IMR-90 (cell line): Measurements from ENCODE around the gene SLC26A6. TPM values are rescaled to one million over a fixed set of nuclear protein-coding genes. Genes with fewer than 3 reads are reported as not detected.

ENCODE experiments used
- ATAC-seq: fragments of 200-7000 bp; cut with Tn5 transposase; 2 replicates; pipeline ENCODE4 v1.9.1; 2020; ENCODE audit warnings: low read depth, mild to moderate bottlenecking, moderate library complexity
- BruUV-seq: library from RNA; stranded (reverse); fragments of 400-500 nt; replicated peaks from 2 replicates; lab custom pipeline; 2021; lab: Mats Ljungman, UMichigan
- CTCF ChIA-PET: fragments of 300-600 bp; formaldehyde crosslinking; extraction: SDS; loops from one replicate; lab custom pipeline; 2021; ENCODE audit warnings: antibody characterized with exemption; lab: Yijun Ruan, JAX
- POLR2A ChIA-PET: fragments of 300-600 bp; sonication (Branson Sonifier 250); formaldehyde crosslinking; loops from one replicate; lab custom pipeline; 2022; ENCODE audit warnings: antibody characterized with exemption; ENCODE audit not compliant: unreplicated experiment; lab: Charles Lee
- DNase-seq: peaks from one replicate; pipeline ENCODE4 v3.0.0; 2013
- H2AFZ ChIP-seq: replicated peaks from 2 replicates; pipeline ENCODE3; 2013; ENCODE audit warnings: low read length, mild to moderate bottlenecking; ENCODE audit not compliant: poor library complexity
- H2AK5ac ChIP-seq: 2 replicates; pipeline ENCODE4 v1.6.1; 2013; ENCODE audit warnings: low read depth, low read length, inconsistent platforms
- H2AK9ac ChIP-seq: replicated peaks from 2 replicates; pipeline ENCODE3; 2013; ENCODE audit warnings: mild to moderate bottlenecking, low read depth, low read length, moderate library complexity; ENCODE audit not compliant: poor library complexity
- H2BK120ac ChIP-seq: 2 replicates; pipeline ENCODE4 v1.6.1; 2013; ENCODE audit warnings: low read depth, low read length, inconsistent platforms
- H2BK15ac ChIP-seq: 3 replicates; pipeline ENCODE4 v1.6.1; 2013; ENCODE audit warnings: low read depth, low read length, inconsistent platforms
- H2BK20ac ChIP-seq: 2 replicates; pipeline ENCODE4 v1.6.1; 2013; ENCODE audit warnings: low read depth, mild to moderate bottlenecking, inconsistent platforms, low read length, moderate library complexity
- H2BK5ac ChIP-seq: 2 replicates; pipeline ENCODE4 v1.6.1; 2013; ENCODE audit warnings: mild to moderate bottlenecking, low read depth, low read length, inconsistent platforms; ENCODE audit not compliant: poor library complexity, severe bottlenecking
- H3K14ac ChIP-seq: replicated peaks from 2 replicates; pipeline ENCODE4 v1.6.1; 2013; ENCODE audit warnings: low read depth, low read length, inconsistent platforms
- H3K18ac ChIP-seq: 2 replicates; pipeline ENCODE4 v1.6.1; 2013; ENCODE audit warnings: low read depth, low read length, control low read depth
- H3K23ac ChIP-seq: 2 replicates; pipeline ENCODE4 v1.6.1; 2013; ENCODE audit warnings: low read depth, low read length, inconsistent platforms
- H3K27ac ChIP-seq: 2 replicates; pipeline ENCODE4 v1.5.1; 2013; ENCODE audit warnings: mild to moderate bottlenecking, control low read depth, low read length; ENCODE audit not compliant: insufficient read depth
- H3K27me3 ChIP-seq: 2 replicates; pipeline ENCODE4 v1.6.1; 2013; ENCODE audit warnings: low read length; ENCODE audit not compliant: control insufficient read depth, insufficient read depth
- H3K36me3 ChIP-seq: 2 replicates; pipeline ENCODE4 v1.6.1; 2013; ENCODE audit warnings: low read length, mixed read lengths; ENCODE audit not compliant: control insufficient read depth, insufficient read depth
- H3K4ac ChIP-seq: 2 replicates; pipeline ENCODE4 v1.6.1; 2013; ENCODE audit warnings: low read depth, low read length, inconsistent platforms
- H3K4me1 ChIP-seq: 2 replicates; pipeline ENCODE4 v1.6.1; 2013; ENCODE audit warnings: low read length, mixed read lengths; ENCODE audit not compliant: control insufficient read depth, insufficient read depth
- H3K4me2 ChIP-seq: 2 replicates; pipeline ENCODE4 v1.6.1; 2013; ENCODE audit warnings: low read depth, mild to moderate bottlenecking, control low read depth, low read length, moderate library complexity
- H3K4me3 ChIP-seq: 2 replicates; pipeline ENCODE4 v1.5.1; 2013; ENCODE audit warnings: low read depth, mild to moderate bottlenecking, control low read depth, low read length, moderate library complexity; ENCODE audit not compliant: insufficient read depth
- H3K56ac ChIP-seq: 2 replicates; pipeline ENCODE4 v1.6.1; 2013; ENCODE audit warnings: low read length, inconsistent platforms; ENCODE audit not compliant: insufficient read depth; ENCODE audit errors: extremely low read depth
- H3K79me1 ChIP-seq, 2 experiments: 2 replicates each; pipeline ENCODE4 v1.6.1; 2013; ENCODE audit warnings: low read length in 2 of 2, inconsistent platforms in 1 of 2, low read depth in 1 of 2
- H3K9ac ChIP-seq: 2 replicates; pipeline ENCODE4 v1.6.1; 2013; ENCODE audit warnings: low read depth, low read length, control low read depth
- H3K9me1 ChIP-seq: 2 replicates; pipeline ENCODE4 v1.6.1; 2013; ENCODE audit warnings: low read length, inconsistent platforms; ENCODE audit not compliant: insufficient read depth
- H3K9me3 ChIP-seq: 2 replicates; pipeline ENCODE4 v1.6.1; 2013; ENCODE audit warnings: low read length; ENCODE audit not compliant: control insufficient read depth, insufficient read depth
- H4K20me1 ChIP-seq: 2 replicates; pipeline ENCODE4 v1.6.1; 2013; ENCODE audit warnings: low read length, inconsistent platforms; ENCODE audit not compliant: insufficient read depth
- H4K5ac ChIP-seq: 2 replicates; pipeline ENCODE4 v1.6.1; 2013; ENCODE audit warnings: mild to moderate bottlenecking, low read depth, low read length, control low read depth
- H4K8ac ChIP-seq, 2 experiments: 2 replicates each; pipeline ENCODE4 v1.6.1; 2013; ENCODE audit warnings: low read depth in 2 of 2, low read length in 2 of 2, control low read depth in 1 of 2, inconsistent platforms in 1 of 2
- H4K91ac ChIP-seq: 2 replicates; pipeline ENCODE4 v1.6.1; 2013; ENCODE audit warnings: low read depth, low read length, inconsistent platforms; ENCODE audit not compliant: insufficient read depth
- CEBPB ChIP-seq: IDR thresholded peaks from 2 replicates; pipeline ENCODE4 v1.6.1; 2012; ENCODE audit warnings: low read depth, low read length, improper control_type of control experiment
- CHD1 ChIP-seq: IDR thresholded peaks from 2 replicates; pipeline ENCODE4 v1.6.1; 2012; ENCODE audit warnings: low read depth, low read length, improper control_type of control experiment
- FOS ChIP-seq: fragments of 150-350 bp; IDR thresholded peaks from 2 replicates; pipeline ENCODE4 v1.6.1; 2016; ENCODE audit warnings: low read depth, low read length
- MAFK ChIP-seq: IDR thresholded peaks from 2 replicates; pipeline ENCODE4 v1.6.1; 2012; ENCODE audit warnings: low read depth, low read length, improper control_type of control experiment
- SMC3 ChIP-seq: fragments of 150-350 bp; IDR thresholded peaks from 2 replicates; pipeline ENCODE4 v1.6.1; 2016; ENCODE audit warnings: low read depth, mild to moderate bottlenecking, antibody characterized with exemption, low read length, moderate library complexity
- WGBS, 2 experiments: methylation state at CpG; one replicate each; pipeline versions ENCODE4 v1.1.5 to v1.1.7; 2013; ENCODE audit warnings: missing lambda C conversion rate in 2 of 2; ENCODE audit not compliant: insufficient read length in 1 of 2; ENCODE audit errors: extremely low coverage in 2 of 2; 5-methylcytosine and 5-hydroxymethylcytosine counted together
- dilution Hi-C: fragments of 300-500 bp; cut with HindIII; formaldehyde crosslinking; loops from one replicate; pipeline ENCODE4 v1.14.3; 2018; ENCODE audit warnings: low sequenced_read_pairs; ENCODE audit not compliant: unreplicated experiment
- in situ Hi-C: fragments of 300-500 bp; cut with MboI; formaldehyde crosslinking; loops from 3 replicates; pipeline ENCODE4 v1.14.3; 2019; ENCODE audit warnings: low sequenced_read_pairs, inconsistent platforms, mixed read lengths
- intact Hi-C: fragments of 100-400 bp; cut with micrococcal nuclease; formaldehyde crosslinking; loops from 2 replicates; pipeline ENCODE4 v1.10.0; 2022
- polyA plus RNA-seq, 3 experiments: library from polyadenylated mRNA; depleted of rRNA; stranded (reverse); fragments of >200 nt; gene quantifications; 2 replicates each; pipeline ENCODE4 v1.2.3, GENCODE V29; 2012; ENCODE audit warnings: low replicate concordance in 1 of 3
- total RNA-seq: library from RNA; depleted of rRNA; stranded (reverse); fragments of >200 nt; gene quantifications from 2 replicates; pipeline ENCODE4 v1.2.3, GENCODE V29; 2012
- TF ChIP-seq, protein P1 (sequence below): fragments of 150-350 bp; IDR thresholded peaks from 2 replicates; pipeline ENCODE4 v1.6.1; 2017; ENCODE audit warnings: mild to moderate bottlenecking, antibody characterized with exemption, low read length, low read depth

The SLC26A6 gene
- total and polyA plus RNA-seq, 2 of the 4 experiments (the other 2 are of a cell fraction), result 11.8 to 34.3 TPM

DNA sequence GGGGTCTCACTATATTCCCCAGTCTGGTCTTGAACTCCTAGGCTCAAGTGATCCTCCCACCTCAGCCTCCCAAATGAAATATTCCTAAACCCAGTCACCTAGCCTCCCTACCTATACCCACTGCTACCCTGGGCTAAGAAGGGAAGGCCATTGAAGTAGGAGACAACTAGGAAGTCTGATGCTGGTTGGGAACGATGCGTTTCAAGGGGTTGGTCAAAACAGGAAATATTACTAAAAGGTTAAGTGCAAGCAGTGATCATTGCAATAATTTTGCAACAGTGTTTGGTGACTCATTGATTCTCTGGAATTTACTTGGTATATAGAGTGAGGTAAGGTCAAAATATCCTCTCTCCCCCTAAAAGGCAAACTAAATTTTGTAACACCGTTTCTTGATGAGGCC lies 21.2 kb downstream of the SLC26A6 start:
- in situ Hi-C loops, result no loop called here
- H3K18ac ChIP-seq, result peak overlapping the region; percentile 100
- no peaks in the 10 kb centered on the region for H4K20me1 ChIP-seq
- no peak overlapping the region for H3K4me3 ChIP-seq
- peak overlapping the region; percentile 90 for H2BK5ac ChIP-seq
- no peak overlapping the region for H2AK9ac ChIP-seq
- H4K91ac ChIP-seq, result peak overlapping the region; percentile 89
- H2AK5ac ChIP-seq, result peak overlapping the region; percentile 90
- ChIA-PET POLR2A (interaction anchor here (0.6 kb wide), 1 partner anchor 35 kb away, joined by 4 read pairs; no protein-coding TSS in a partner anchor), CTCF (interaction anchor here (1.2 kb wide), 1 partner anchor 21 kb away, joined by 3 read pairs; the partner anchor contains the start of gene SLC26A6)
- peak overlapping the region; percentile 76 to 95 for H4K8ac ChIP-seq
- H3K14ac ChIP-seq, result peak overlapping the region; percentile 94
- no peaks in the 10 kb centered on the region for H3K27me3 ChIP-seq
- TF ChIP-seq CHD1 (no peak), MAFK (no peak; the same call in 1 of the 2 replicates), FOS (peak; percentile 91), CEBPB (peak; percentile 98), SMC3 (no peak)
- TF ChIP-seq, protein P1, sequence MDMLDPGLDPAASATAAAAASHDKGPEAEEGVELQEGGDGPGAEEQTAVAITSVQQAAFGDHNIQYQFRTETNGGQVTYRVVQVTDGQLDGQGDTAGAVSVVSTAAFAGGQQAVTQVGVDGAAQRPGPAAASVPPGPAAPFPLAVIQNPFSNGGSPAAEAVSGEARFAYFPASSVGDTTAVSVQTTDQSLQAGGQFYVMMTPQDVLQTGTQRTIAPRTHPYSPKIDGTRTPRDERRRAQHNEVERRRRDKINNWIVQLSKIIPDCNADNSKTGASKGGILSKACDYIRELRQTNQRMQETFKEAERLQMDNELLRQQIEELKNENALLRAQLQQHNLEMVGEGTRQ, result no peak
- peaks cover 10% of the 10 kb centered on the region for H3K9me3 ChIP-seq
- DNase-seq (peak; percentile 82), ATAC-seq (peak; percentile 36)
- peaks cover 5% of the 10 kb centered on the region; the same call in 1 of the 2 replicates for H3K9me1 ChIP-seq
- H3K9ac ChIP-seq, result peak overlapping the region; percentile 63
- peaks cover 0 to 4% of the 10 kb centered on the region in 2 experiments; a peak in 1 of 4 replicates for H3K79me1 ChIP-seq
- BruUV-seq, result no TSS peak
- H2BK15ac ChIP-seq, result peak overlapping the region; percentile 95
- H3K23ac ChIP-seq, result peak overlapping the region; percentile 76; the same call in 1 of the 2 replicates
- intact Hi-C loops, result no loop called here
- peak overlapping the region; percentile 65; the same call in 1 of the 2 replicates for H3K56ac ChIP-seq
- H3K4ac ChIP-seq, result peak overlapping the region; percentile 94
- peak overlapping the region; percentile 79 for H3K4me2 ChIP-seq
- peak overlapping the region; percentile 73 for H2AFZ ChIP-seq
- no peaks in the 10 kb centered on the region for H3K36me3 ChIP-seq
- WGBS, 2 experiments, result no CpG with 5 or more reads among the region's 3 CpGs
- H2BK20ac ChIP-seq, result peak overlapping the region; percentile 96
- peak overlapping the region; percentile 99 for H3K27ac ChIP-seq
- H2BK120ac ChIP-seq, result peak overlapping the region; percentile 99
- peak overlapping the region; percentile 98 for H4K5ac ChIP-seq
- H3K4me1 ChIP-seq, result peaks cover 25% of the 10 kb centered on the region
- dilution Hi-C loops, result no loop called here
